Activated T-helper 9 cell treated with anti-CD3 and anti-CD28 coated beads, Interleukin-2, amount 50 U/mL, for 16 hours (primary cell): Measurements from ENCODE around the gene SYMPK.
A peak's percentile ranks its signal among the peaks of the same experiment; 100 is the strongest.
"Not testable (repeated sequence)": the region's sequence is repeated elsewhere in the genome, so short reads cannot be mapped to it uniquely, and the experiment has no call there.

ENCODE experiments used
- DNase-seq: peaks from one replicate; pipeline ENCODE4 v3.0.0-alpha.2; 2020; ENCODE audit warnings: low read depth

The SYMPK gene

GRCh38 chr19:45885556-45886426 lies 22.8 kb upstream of the SYMPK start, which contains the start of gene IRF2BP1:
TSS of gene IRF2BP1 (minus strand) at chr19:45886141. CDS start at chr19:45885774, 367 bp downstream.
- DNase-seq = peak; percentile 81

GRCh38 chr19:45884682-45885555 lies 22.0 kb upstream of the SYMPK start:
- no peak for DNase-seq

GRCh38 chr19:45883881-45884681 lies 21.1 kb upstream of the SYMPK start:
- no peak for DNase-seq

GRCh38 chr19:45883586-45883880 lies 20.6 kb upstream of the SYMPK start:
- DNase-seq = no peak

GRCh38 chr19:45882652-45883585 lies 20.0 kb upstream of the SYMPK start:
- peak; percentile 77 for DNase-seq

GRCh38 chr19:45881909-45882528 lies 19.1 kb upstream of the SYMPK start:
- DNase-seq = no peak

- DNase-seq = no peak
Observed at GRCh38 chr19:45881082-45881908, 18.3 kb upstream of the SYMPK start.

- DNase-seq = no peak
Observed at GRCh38 chr19:45879971-45880370, 17.0 kb upstream of the SYMPK start.

GRCh38 chr19:45879055-45879454 lies 16.1 kb upstream of the SYMPK start:
- no peak for DNase-seq

- no peak for DNase-seq
Observed at GRCh38 chr19:45878043-45878794, 15.3 kb upstream of the SYMPK start.

- no peak for DNase-seq
Observed at GRCh38 chr19:45876411-45877197, 13.7 kb upstream of the SYMPK start.

- no peak for DNase-seq
Observed at GRCh38 chr19:45876161-45876410, 13.1 kb upstream of the SYMPK start.

- no peak for DNase-seq
Observed at GRCh38 chr19:45874620-45874966, 11.6 kb upstream of the SYMPK start.

GRCh38 chr19:45873219-45873772 lies 10.3 kb upstream of the SYMPK start:
- DNase-seq = no peak

GRCh38 chr19:45872095-45872919 lies 9.4 kb upstream of the SYMPK start:
- no peak for DNase-seq

- DNase-seq = no peak
Observed at GRCh38 chr19:45870798-45871197, 7.9 kb upstream of the SYMPK start.

- DNase-seq = not testable (repeated sequence)
Observed at GRCh38 chr19:45867241-45867640, 4.3 kb upstream of the SYMPK start.
